Smooth muscle cell (in vitro differentiated cells): ENCODE results near the gene PHLDA1. TPM values are rescaled to one million over a fixed set of nuclear protein-coding genes. Genes with fewer than 3 reads are reported as not detected.

Source experiments
- DNase-seq: peaks from one replicate; lab custom pipeline; 2025; ENCODE audit not compliant: unreplicated experiment; lab: John Stamatoyannopoulos, UW
- H2AFZ ChIP-seq: fragments of 200-600 bp; sonication (generic); 2 replicates; pipeline ENCODE4 v1.6.0; 2016; ENCODE audit warnings: antibody characterized with exemption, low read depth, mild to moderate bottlenecking
- H3F3A ChIP-seq: fragments of 200-600 bp; sonication (generic); 2 replicates; pipeline ENCODE4 v1.6.0; 2017; ENCODE audit warnings: antibody characterized with exemption, low read depth
- H3K27ac ChIP-seq: fragments of 200-600 bp; sonication (generic); 2 replicates; pipeline ENCODE4 v1.5.1; 2016; ENCODE audit warnings: low read depth, mild to moderate bottlenecking
- H3K27me3 ChIP-seq: fragments of 200-600 bp; sonication (generic); 2 replicates; pipeline ENCODE4 v1.6.1; 2016; ENCODE audit warnings: low read depth, mild to moderate bottlenecking
- H3K36me3 ChIP-seq: fragments of 200-600 bp; sonication (generic); 2 replicates; pipeline ENCODE4 v1.5.1; 2016; ENCODE audit warnings: low read depth
- H3K4me1 ChIP-seq: fragments of 200-600 bp; sonication (generic); 2 replicates; pipeline ENCODE4 v1.5.1; 2016; ENCODE audit warnings: low read depth
- H3K4me2 ChIP-seq: fragments of 200-600 bp; sonication (generic); 2 replicates; pipeline ENCODE4 v1.6.0; 2016; ENCODE audit warnings: mild to moderate bottlenecking
- H3K4me3 ChIP-seq: fragments of 200-600 bp; sonication (generic); 2 replicates; pipeline ENCODE4 v1.5.1; 2016; ENCODE audit warnings: mild to moderate bottlenecking
- H3K79me2 ChIP-seq: fragments of 200-600 bp; sonication (generic); 2 replicates; pipeline ENCODE4 v1.6.0; 2016; ENCODE audit warnings: low read depth, mild to moderate bottlenecking
- H3K9ac ChIP-seq: fragments of 200-600 bp; sonication (generic); 2 replicates; pipeline ENCODE4 v1.6.0; 2016; ENCODE audit warnings: low read depth
- H3K9me3 ChIP-seq: fragments of 200-600 bp; sonication (generic); replicated peaks from 2 replicates; pipeline ENCODE4 v1.5.1; 2016; ENCODE audit warnings: low read depth
- H4K20me1 ChIP-seq: fragments of 200-600 bp; sonication (generic); 2 replicates; pipeline ENCODE4 v1.6.0; 2016; ENCODE audit warnings: low read depth
- CTCF ChIP-seq: fragments of 200-600 bp; sonication (generic); IDR thresholded peaks from 2 replicates; pipeline ENCODE4 v1.5.1; 2017; ENCODE audit warnings: borderline replicate concordance, mild to moderate bottlenecking, antibody characterized with exemption; ENCODE audit not compliant: insufficient read depth, poor library complexity, severe bottlenecking
- WGBS: methylation state at CpG from one replicate; pipeline ENCODE4 v1.1.7; 2016; ENCODE audit warnings: low lambda C conversion rate; 5-methylcytosine and 5-hydroxymethylcytosine counted together
- polyA plus RNA-seq: library from polyadenylated mRNA; unstranded; fragments of >200 nt; fragmentation: Nextera tagmentation; extraction: Ambion mirVana; gene quantifications from 2 replicates; pipeline ENCODE4 v1.2.1, GENCODE V29; 2016
- total RNA-seq: library from RNA; depleted of rRNA; stranded (reverse); fragments of >200 nt; gene quantifications from 2 replicates; pipeline ENCODE4 v1.2.3, GENCODE V29; 2014

PHLDA1 gene
- total and polyA plus RNA-seq, 2 experiments from 2014 or later, result 70.2 to 88.6 TPM

GRCh38 chr12:76029982-76030340 lies 1.6 kb downstream of the PHLDA1 start:
- peaks cover 19% of the 10 kb centered on the region for H3K4me1 ChIP-seq
- H3K4me2 ChIP-seq, result peak overlapping the region; percentile 92
- peaks cover 49% of the 10 kb centered on the region for H3F3A ChIP-seq
- peak overlapping the region; percentile 98 for H3K9ac ChIP-seq
- peaks cover 32% of the 10 kb centered on the region for H4K20me1 ChIP-seq
- under 1% methylated on average over 13 of the region's 22 CpGs for WGBS
- H3K79me2 ChIP-seq, result peaks cover 42% of the 10 kb centered on the region
- H3K36me3 ChIP-seq, result no peaks in the 10 kb centered on the region
- H3K4me3 ChIP-seq, result peak overlapping the region; percentile 92
- H3K27me3 ChIP-seq, result no peaks in the 10 kb centered on the region
- H3K9me3 ChIP-seq, result no peaks in the 10 kb centered on the region
- no peak for TF ChIP-seq CTCF
- H3K27ac ChIP-seq, result peak overlapping the region; percentile 98
- no peak for DNase-seq
- no peak overlapping the region for H2AFZ ChIP-seq

- peaks cover 42% of the 10 kb centered on the region for H3K79me2 ChIP-seq
- TF ChIP-seq CTCF, result no peak
- peaks cover 32% of the 10 kb centered on the region for H4K20me1 ChIP-seq
- H3K36me3 ChIP-seq, result no peaks in the 10 kb centered on the region
- peaks cover 51% of the 10 kb centered on the region for H3F3A ChIP-seq
- peak overlapping the region; percentile 98 for H3K9ac ChIP-seq
- 19% methylated on average over 3 of the region's 3 CpGs for WGBS
- peak overlapping the region; percentile 98 for H3K27ac ChIP-seq
- H2AFZ ChIP-seq, result no peak overlapping the region
- peak overlapping the region; percentile 92 for H3K4me3 ChIP-seq
- H3K4me2 ChIP-seq, result peak overlapping the region; percentile 92
- peaks cover 18% of the 10 kb centered on the region for H3K4me1 ChIP-seq
- H3K27me3 ChIP-seq, result no peaks in the 10 kb centered on the region
- no peak for DNase-seq
- no peaks in the 10 kb centered on the region for H3K9me3 ChIP-seq
Measured at GRCh38 chr12:76028571-76029277, 2.9 kb downstream of the PHLDA1 start.

GRCh38 chr12:76026643-76027063 lies 4.9 kb downstream of the PHLDA1 start:
- peak overlapping the region; percentile 98 for H3K27ac ChIP-seq
- no peak for DNase-seq
- peaks cover 57% of the 10 kb centered on the region for H3F3A ChIP-seq
- peak overlapping the region; percentile 92 for H3K4me2 ChIP-seq
- no peak for TF ChIP-seq CTCF
- H3K9me3 ChIP-seq, result no peaks in the 10 kb centered on the region
- no peaks in the 10 kb centered on the region for H3K36me3 ChIP-seq
- H3K27me3 ChIP-seq, result no peaks in the 10 kb centered on the region
- H3K4me1 ChIP-seq, result peaks cover 7% of the 10 kb centered on the region
- no peak overlapping the region for H2AFZ ChIP-seq
- H4K20me1 ChIP-seq, result peaks cover 32% of the 10 kb centered on the region
- 18% methylated on average over 1 of the region's 1 CpG for WGBS
- H3K4me3 ChIP-seq, result no peak overlapping the region
- peaks cover 42% of the 10 kb centered on the region for H3K79me2 ChIP-seq
- H3K9ac ChIP-seq, result peak overlapping the region; percentile 46
